GM21825 (cell line): ENCODE results near the gene TMEM231.
A peak's percentile ranks its signal among the peaks of the same experiment; 100 is the strongest.

ENCODE experiments used
- ATAC-seq: cut with Tn5 transposase; IDR thresholded peaks from one replicate; pipeline ENCODE4 v1.9.1; 2021; ENCODE audit warnings: mild to moderate bottlenecking, moderate library complexity; ENCODE audit not compliant: unreplicated experiment

Gene TMEM231

GRCh38 chr16:75495076-75495674, 60.9 kb downstream of the TMEM231 start, which contains the start of gene CHST6:
TSS of gene CHST6 (minus strand) at chr16:75495441. CDS start at chr16:75479828, 15,613 bp downstream.
- ATAC-seq, result peak; percentile 65

- no peak for ATAC-seq
These were observed 61.4 kb downstream of the TMEM231 start for GRCh38 chr16:75494661-75495075.

- no peak for ATAC-seq
These were observed 61.9 kb downstream of the TMEM231 start for GRCh38 chr16:75494184-75494583.

GRCh38 chr16:75491876-75492275, 64.2 kb downstream of the TMEM231 start:
- ATAC-seq, result no peak

GRCh38 chr16:75488322-75488721, 67.7 kb downstream of the TMEM231 start:
- no peak for ATAC-seq
